ENCODE measurements around the gene ADAD2. TPM values are rescaled to one million over a fixed set of nuclear protein-coding genes. Genes with fewer than 3 reads are reported as not detected.

Gene ADAD2
- total RNA-seq, 3 donors from 2014 or later (not counting 1 experiment from before 2014, with no cell fraction given): not detected

- Mint-ChIP-seq H3K27ac (no peak overlapping the region), H3K9me3 (no peaks in the 10 kb centered on the region), H3K4me3 (no peak overlapping the region), H3K4me1 (no peaks in the 10 kb centered on the region), H3K36me3 (no peaks in the 10 kb centered on the region), H3K27me3 (ENCODE audit: low read depth in 2 of 2) (peaks cover 0 to 6% of the 10 kb centered on the region in 2 donors)
- Histone ChIP-seq H3K27me3 (ENCODE audit: control insufficient read depth, insufficient read depth, low read length) (no peaks in the 10 kb centered on the region), H3K9me3 (ENCODE audit: control insufficient read depth, insufficient read depth, low read length) (no peaks in the 10 kb centered on the region), H3K4me1 (ENCODE audit: control insufficient read depth, insufficient read depth, low read length) (no peaks in the 10 kb centered on the region), H3K36me3 (ENCODE audit: control insufficient read depth, insufficient read depth, low read length) (no peaks in the 10 kb centered on the region), H3K4me3 (ENCODE audit: low read length) (no peak overlapping the region), H3K27ac (ENCODE audit: low read length) (no peak overlapping the region)
- TF ChIP-seq CTCF (IDR thresholded peaks at IDR 0.05): no peak
- WGBS (ENCODE audit: insufficient coverage): 85% methylated on average over 3 of the region's 3 CpGs
- no peak for DNase-seq
- no peak for ATAC-seq
- intact Hi-C loops (cut with micrococcal nuclease): no loop called here
Measured at GRCh38 chr16:84224554-84224953, 33.6 kb downstream of the ADAD2 start.

- no peaks in the 10 kb centered on the region for H3K36me3 Mint-ChIP-seq
- H3K27ac Mint-ChIP-seq: no peak overlapping the region
- 83% methylated on average over 3 of the region's 3 CpGs for WGBS (ENCODE audit: insufficient coverage)
- DNase-seq (no peak), ATAC-seq (no peak)
- intact Hi-C loops (cut with micrococcal nuclease): no loop called here
- peaks cover 0 to 6% of the 10 kb centered on the region in 2 donors for H3K27me3 Mint-ChIP-seq (ENCODE audit: low read depth in 2 of 2)
- no peaks in the 10 kb centered on the region for H3K9me3 Mint-ChIP-seq
- Histone ChIP-seq H3K36me3 (ENCODE audit: control insufficient read depth, insufficient read depth, low read length) (no peaks in the 10 kb centered on the region), H3K4me1 (ENCODE audit: control insufficient read depth, insufficient read depth, low read length) (no peaks in the 10 kb centered on the region), H3K27me3 (ENCODE audit: control insufficient read depth, insufficient read depth, low read length) (no peaks in the 10 kb centered on the region), H3K27ac (ENCODE audit: low read length) (no peak overlapping the region), H3K4me3 (ENCODE audit: low read length) (no peak overlapping the region), H3K9me3 (ENCODE audit: control insufficient read depth, insufficient read depth, low read length) (no peaks in the 10 kb centered on the region)
- no peaks in the 10 kb centered on the region for H3K4me1 Mint-ChIP-seq
- TF ChIP-seq CTCF (IDR thresholded peaks at IDR 0.05): no peak
- H3K4me3 Mint-ChIP-seq: no peak overlapping the region
Measured at GRCh38 chr16:84225126-84225525, 34.2 kb downstream of the ADAD2 start.

GRCh38 chr16:84225571-84225970 is 34.6 kb downstream of the ADAD2 start:
- Histone ChIP-seq H3K36me3 (ENCODE audit: control insufficient read depth, insufficient read depth, low read length) (no peaks in the 10 kb centered on the region), H3K27ac (ENCODE audit: low read length) (no peak overlapping the region), H3K4me1 (ENCODE audit: control insufficient read depth, insufficient read depth, low read length) (no peaks in the 10 kb centered on the region), H3K4me3 (ENCODE audit: low read length) (no peak overlapping the region), H3K9me3 (ENCODE audit: control insufficient read depth, insufficient read depth, low read length) (no peaks in the 10 kb centered on the region), H3K27me3 (ENCODE audit: control insufficient read depth, insufficient read depth, low read length) (no peaks in the 10 kb centered on the region)
- intact Hi-C loops (cut with micrococcal nuclease): no loop called here
- ATAC-seq (no peak), DNase-seq (no peak)
- Mint-ChIP-seq H3K27me3 (ENCODE audit: low read depth in 2 of 2) (peaks cover 0 to 7% of the 10 kb centered on the region in 2 donors), H3K4me3 (no peak overlapping the region), H3K27ac (no peak overlapping the region), H3K36me3 (no peaks in the 10 kb centered on the region), H3K4me1 (no peaks in the 10 kb centered on the region), H3K9me3 (no peaks in the 10 kb centered on the region)
- no peak for TF ChIP-seq CTCF (IDR thresholded peaks at IDR 0.05)
- whole genome bisulfite sequencing (ENCODE audit: insufficient coverage): 92% methylated on average over 7 of the region's 7 CpGs

- no peaks in the 10 kb centered on the region for H3K9me3 ChIP-seq (ENCODE audit: control insufficient read depth, insufficient read depth, low read length)
Measured at GRCh38 chr16:84226026-84226425, 35.1 kb downstream of the ADAD2 start.

More at GRCh38 chr16:84226026-84226425, 35.1 kb downstream of the ADAD2 start:
- no peaks in the 10 kb centered on the region for H3K9me3 Mint-ChIP-seq
- ATAC-seq (no peak), DNase-seq (no peak)
- H3K27me3 Mint-ChIP-seq (ENCODE audit: low read depth in 2 of 2): peaks cover 0 to 9% of the 10 kb centered on the region in 2 donors
- intact Hi-C loops (cut with micrococcal nuclease): no loop called here
- Histone ChIP-seq H3K27ac (ENCODE audit: low read length) (no peak overlapping the region), H3K36me3 (ENCODE audit: control insufficient read depth, insufficient read depth, low read length) (no peaks in the 10 kb centered on the region), H3K4me1 (ENCODE audit: control insufficient read depth, insufficient read depth, low read length) (no peaks in the 10 kb centered on the region), H3K4me3 (ENCODE audit: low read length) (no peak overlapping the region), H3K27me3 (ENCODE audit: control insufficient read depth, insufficient read depth, low read length) (no peaks in the 10 kb centered on the region)
- H3K27ac Mint-ChIP-seq: no peak overlapping the region
- H3K4me3 Mint-ChIP-seq: no peak overlapping the region
- no peak for TF ChIP-seq CTCF (IDR thresholded peaks at IDR 0.05)
- no peaks in the 10 kb centered on the region for H3K4me1 Mint-ChIP-seq
- H3K36me3 Mint-ChIP-seq: no peaks in the 10 kb centered on the region
- 87% methylated on average over 8 of the region's 8 CpGs for WGBS (ENCODE audit: insufficient coverage)

Data from natural killer cell (primary cell).